AG09319 (cell line): ENCODE results near the gene STXBP2.

Source experiments
- DNase-seq: peaks from one replicate; pipeline ENCODE4 v3.0.0-alpha.2; 2010; ENCODE audit warnings: low read depth; ENCODE audit errors: extremely low read depth
- CTCF ChIP-seq: IDR thresholded peaks from 2 replicates; pipeline ENCODE4 v1.5.1; 2011; ENCODE audit warnings: low read depth, mild to moderate bottlenecking, inconsistent platforms, low read length, moderate library complexity

The STXBP2 gene

DNA sequence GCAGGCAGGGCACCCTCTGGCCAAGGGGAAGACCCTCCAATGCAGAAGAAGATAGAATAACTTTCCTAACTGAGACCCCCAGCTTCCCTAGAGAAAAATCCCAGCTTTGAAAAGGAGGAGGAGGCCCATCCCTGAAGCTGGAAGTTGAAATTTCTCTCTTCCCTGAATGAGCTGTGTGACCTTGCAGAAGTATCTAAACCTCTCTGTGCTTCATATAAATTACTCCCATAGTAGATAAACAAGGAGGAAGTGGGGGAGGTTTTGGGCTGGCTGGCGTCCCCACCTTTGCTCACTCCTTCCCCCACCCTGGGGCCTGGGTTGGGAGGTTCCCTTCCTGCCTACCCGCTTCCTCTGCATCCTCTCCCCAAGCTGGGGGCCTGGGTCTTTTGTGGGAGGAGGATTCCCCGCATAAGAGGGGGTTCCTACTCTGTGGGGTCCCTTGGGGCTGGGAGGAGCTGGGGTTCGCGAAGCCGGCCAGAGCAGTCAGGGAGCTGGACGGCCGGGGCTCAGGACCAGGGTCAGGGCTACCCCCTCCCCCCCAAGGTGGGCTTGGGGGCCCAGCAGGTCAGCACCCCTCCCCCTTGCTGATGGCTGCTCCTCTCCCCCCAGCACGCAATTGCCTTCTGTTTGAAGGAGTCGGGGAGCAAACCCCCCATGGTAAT is 29.6 kb upstream of the STXBP2 start:
- DNase-seq, result no peak
- TF ChIP-seq CTCF, result no peak

GRCh38 chr19:7607874-7608560 is 28.9 kb upstream of the STXBP2 start:
- no peak for DNase-seq
- no peak for TF ChIP-seq CTCF

- no peak for TF ChIP-seq CTCF
- no peak for DNase-seq
Observed at GRCh38 chr19:7610491-7611240, 26.2 kb upstream of the STXBP2 start.

DNA sequence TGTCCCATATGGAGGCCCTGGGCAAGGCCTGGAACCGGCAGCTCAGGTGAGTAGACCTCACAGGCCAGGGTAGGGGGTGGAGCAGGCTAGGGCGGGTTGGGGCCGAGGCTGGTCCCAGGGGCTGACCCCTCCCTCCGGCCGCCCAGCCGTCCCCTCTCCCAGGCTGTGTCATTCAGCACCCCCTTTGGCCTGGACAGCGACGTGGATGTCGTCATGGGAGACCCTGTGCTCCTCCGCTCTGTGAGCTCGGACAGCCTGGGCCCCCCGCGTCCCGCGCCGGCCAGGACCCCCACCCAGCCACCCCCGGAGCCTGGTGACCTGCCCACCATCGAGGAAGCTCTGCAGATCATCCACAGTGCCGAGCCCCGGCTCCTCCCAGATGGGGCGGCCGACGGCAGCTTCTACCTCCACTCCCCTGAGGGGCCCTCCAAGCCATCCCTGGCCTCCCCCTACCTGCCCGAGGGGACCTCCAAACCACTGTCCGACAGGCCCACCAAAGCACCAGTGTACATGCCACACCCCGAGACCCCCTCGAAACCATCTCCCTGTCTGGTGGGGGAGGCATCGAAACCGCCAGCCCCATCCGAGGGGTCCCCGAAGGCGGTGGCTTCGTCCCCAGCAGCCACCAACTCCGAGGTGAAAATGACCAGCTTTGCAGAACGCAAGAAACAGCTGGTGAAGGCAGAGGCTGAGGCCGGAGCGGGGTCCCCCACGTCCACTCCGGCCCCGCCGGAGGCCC is 25.2 kb upstream of the STXBP2 start:
- DNase-seq, result no peak
- no peak for TF ChIP-seq CTCF

GRCh38 chr19:7612282-7613274 is 24.3 kb upstream of the STXBP2 start:
- DNase-seq, result no peak
- no peak for TF ChIP-seq CTCF

GRCh38 chr19:7614859-7615741 is 21.8 kb upstream of the STXBP2 start:
- no peak for DNase-seq
- TF ChIP-seq CTCF, result no peak
